PFSK-1 (cell line): ENCODE results near the gene MAPRE2.

Source experiments
- FOXP2 ChIP-seq: optimal IDR thresholded peaks from 2 replicates; pipeline ENCODE3; 2011; ENCODE audit warnings: borderline replicate concordance, control low read depth, inconsistent platforms; ENCODE audit not compliant: insufficient read depth; ENCODE audit errors: extremely low read length, extremely low read depth
- POLR2AphosphoS5 ChIP-seq: IDR thresholded peaks from 2 replicates; pipeline ENCODE4 v1.6.1; 2012; ENCODE audit warnings: low read depth, mild to moderate bottlenecking, control low read depth, low read length, moderate library complexity
- SIN3A ChIP-seq: IDR thresholded peaks from 2 replicates; pipeline ENCODE4 v1.6.1; 2012; ENCODE audit warnings: mild to moderate bottlenecking, low read length, moderate library complexity, borderline replicate concordance; ENCODE audit not compliant: insufficient read depth
- TAF1 ChIP-seq: IDR thresholded peaks from 2 replicates; pipeline ENCODE4 v1.6.1; 2012; ENCODE audit warnings: low read length, control low read depth, borderline replicate concordance; ENCODE audit not compliant: insufficient read depth
- TF ChIP-seq, protein P1 (sequence below), 2 experiments: IDR thresholded peaks; 2 replicates each; pipeline versions ENCODE4 v1.6.1 to v1.8.0; 2011 to 2012; ENCODE audit warnings: low read depth in 2 of 2, low read length in 2 of 2, control low read depth in 1 of 2, inconsistent platforms in 1 of 2, mild to moderate bottlenecking in 1 of 2, moderate library complexity in 1 of 2; ENCODE audit not compliant: insufficient read depth in 1 of 2

MAPRE2 gene

DNA sequence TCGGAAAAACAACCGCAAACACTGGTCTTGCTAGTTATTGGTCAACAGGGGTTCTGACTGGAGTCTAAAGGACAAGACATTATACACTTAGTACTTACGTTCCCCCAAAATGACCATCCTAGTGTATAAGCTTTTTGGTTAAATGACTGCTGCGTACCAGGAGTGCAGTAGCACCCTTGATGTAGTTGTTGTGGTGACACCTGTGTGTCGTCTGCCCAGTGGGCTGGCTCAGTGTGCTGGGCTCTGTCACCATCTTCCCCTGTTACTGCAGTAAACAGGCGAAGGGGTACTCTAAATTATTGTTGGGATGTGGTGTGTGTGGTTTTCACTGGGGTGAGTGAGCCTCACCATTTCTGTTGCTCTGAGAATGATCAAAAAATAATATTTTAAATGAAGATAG lies 76.2 kb downstream of the MAPRE2 start:
- no peak for TF ChIP-seq POLR2AphosphoS5
- TF ChIP-seq TAF1 = no peak
- TF ChIP-seq FOXP2 = no peak
- TF ChIP-seq, protein P1, sequence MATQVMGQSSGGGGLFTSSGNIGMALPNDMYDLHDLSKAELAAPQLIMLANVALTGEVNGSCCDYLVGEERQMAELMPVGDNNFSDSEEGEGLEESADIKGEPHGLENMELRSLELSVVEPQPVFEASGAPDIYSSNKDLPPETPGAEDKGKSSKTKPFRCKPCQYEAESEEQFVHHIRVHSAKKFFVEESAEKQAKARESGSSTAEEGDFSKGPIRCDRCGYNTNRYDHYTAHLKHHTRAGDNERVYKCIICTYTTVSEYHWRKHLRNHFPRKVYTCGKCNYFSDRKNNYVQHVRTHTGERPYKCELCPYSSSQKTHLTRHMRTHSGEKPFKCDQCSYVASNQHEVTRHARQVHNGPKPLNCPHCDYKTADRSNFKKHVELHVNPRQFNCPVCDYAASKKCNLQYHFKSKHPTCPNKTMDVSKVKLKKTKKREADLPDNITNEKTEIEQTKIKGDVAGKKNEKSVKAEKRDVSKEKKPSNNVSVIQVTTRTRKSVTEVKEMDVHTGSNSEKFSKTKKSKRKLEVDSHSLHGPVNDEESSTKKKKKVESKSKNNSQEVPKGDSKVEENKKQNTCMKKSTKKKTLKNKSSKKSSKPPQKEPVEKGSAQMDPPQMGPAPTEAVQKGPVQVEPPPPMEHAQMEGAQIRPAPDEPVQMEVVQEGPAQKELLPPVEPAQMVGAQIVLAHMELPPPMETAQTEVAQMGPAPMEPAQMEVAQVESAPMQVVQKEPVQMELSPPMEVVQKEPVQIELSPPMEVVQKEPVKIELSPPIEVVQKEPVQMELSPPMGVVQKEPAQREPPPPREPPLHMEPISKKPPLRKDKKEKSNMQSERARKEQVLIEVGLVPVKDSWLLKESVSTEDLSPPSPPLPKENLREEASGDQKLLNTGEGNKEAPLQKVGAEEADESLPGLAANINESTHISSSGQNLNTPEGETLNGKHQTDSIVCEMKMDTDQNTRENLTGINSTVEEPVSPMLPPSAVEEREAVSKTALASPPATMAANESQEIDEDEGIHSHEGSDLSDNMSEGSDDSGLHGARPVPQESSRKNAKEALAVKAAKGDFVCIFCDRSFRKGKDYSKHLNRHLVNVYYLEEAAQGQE (IDR thresholded peaks at IDR 0.05; ENCODE audit: insufficient read depth in 1 of 2, low read depth in 2 of 2, low read length in 2 of 2) = no peak
- no peak for TF ChIP-seq SIN3A

GRCh38 chr18:35117951-35118411 lies 76.8 kb downstream of the MAPRE2 start:
- TF ChIP-seq SIN3A (no peak), POLR2AphosphoS5 (no peak), FOXP2 (no peak), TAF1 (no peak)

DNA sequence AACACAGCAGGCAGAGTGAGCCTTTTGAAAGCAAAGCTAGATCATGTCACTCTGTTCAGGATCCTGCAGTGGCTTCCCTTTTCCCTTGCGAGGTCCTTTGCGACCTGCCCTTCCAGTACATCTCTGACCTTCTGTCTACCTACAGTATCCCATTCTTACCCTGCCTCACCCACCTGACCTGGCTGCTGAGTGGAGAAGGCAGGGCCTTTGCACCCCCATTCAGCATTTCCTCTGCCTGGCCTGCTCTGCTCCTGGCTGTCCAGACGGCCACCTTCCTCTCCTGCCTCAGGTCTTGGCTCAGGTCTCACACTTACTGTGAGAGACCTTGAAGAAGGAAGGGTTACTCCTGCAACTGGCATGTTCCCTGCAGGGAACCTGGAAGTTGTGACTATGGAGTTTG lies 77.4 kb downstream of the MAPRE2 start:
- TF ChIP-seq FOXP2 (no peak), POLR2AphosphoS5 (no peak), SIN3A (no peak), TAF1 (no peak)
- TF ChIP-seq, protein P1 (IDR thresholded peaks at IDR 0.05; ENCODE audit: insufficient read depth in 1 of 2, low read depth in 2 of 2, low read length in 2 of 2) = no peak

- TF ChIP-seq SIN3A (no peak), TAF1 (no peak), FOXP2 (no peak), POLR2AphosphoS5 (no peak)
- TF ChIP-seq, protein P1 (IDR thresholded peaks at IDR 0.05; ENCODE audit: insufficient read depth in 1 of 2, low read depth in 2 of 2, low read length in 2 of 2) = no peak
These were observed 79.8 kb downstream of the MAPRE2 start for GRCh38 chr18:35121038-35121437.

GRCh38 chr18:35121531-35121930 lies 80.3 kb downstream of the MAPRE2 start:
- TF ChIP-seq, protein P1 (IDR thresholded peaks at IDR 0.05; ENCODE audit: insufficient read depth in 1 of 2, low read depth in 2 of 2, low read length in 2 of 2) = no peak
- no peak for TF ChIP-seq SIN3A
- TF ChIP-seq TAF1 = no peak
- no peak for TF ChIP-seq FOXP2
- TF ChIP-seq POLR2AphosphoS5 = no peak
